IMR-90 (cell line): ENCODE data around the gene EXOC6. TPM values are rescaled to one million over a fixed set of nuclear protein-coding genes. Genes with fewer than 3 reads are reported as not detected.

Experiments used
- ATAC-seq: fragments of 200-7000 bp; cut with Tn5 transposase; 2 replicates; pipeline ENCODE4 v1.9.1; 2020; ENCODE audit warnings: low read depth, mild to moderate bottlenecking, moderate library complexity
- BruUV-seq: library from RNA; stranded (reverse); fragments of 400-500 nt; replicated peaks from 2 replicates; lab custom pipeline; 2021; lab: Mats Ljungman, UMichigan
- CTCF ChIA-PET: fragments of 300-600 bp; formaldehyde crosslinking; extraction: SDS; loops from one replicate; lab custom pipeline; 2021; ENCODE audit warnings: antibody characterized with exemption; lab: Yijun Ruan, JAX
- POLR2A ChIA-PET: fragments of 300-600 bp; sonication (Branson Sonifier 250); formaldehyde crosslinking; loops from one replicate; lab custom pipeline; 2022; ENCODE audit warnings: antibody characterized with exemption; ENCODE audit not compliant: unreplicated experiment; lab: Charles Lee
- DNase-seq: peaks from one replicate; pipeline ENCODE4 v3.0.0; 2013
- H2AFZ ChIP-seq: replicated peaks from 2 replicates; pipeline ENCODE3; 2013; ENCODE audit warnings: low read length, mild to moderate bottlenecking; ENCODE audit not compliant: poor library complexity
- H2AK5ac ChIP-seq: 2 replicates; pipeline ENCODE4 v1.6.1; 2013; ENCODE audit warnings: low read depth, low read length, inconsistent platforms
- H2AK9ac ChIP-seq: replicated peaks from 2 replicates; pipeline ENCODE3; 2013; ENCODE audit warnings: mild to moderate bottlenecking, low read depth, low read length, moderate library complexity; ENCODE audit not compliant: poor library complexity
- H2BK120ac ChIP-seq: 2 replicates; pipeline ENCODE4 v1.6.1; 2013; ENCODE audit warnings: low read depth, low read length, inconsistent platforms
- H2BK15ac ChIP-seq: 3 replicates; pipeline ENCODE4 v1.6.1; 2013; ENCODE audit warnings: low read depth, low read length, inconsistent platforms
- H2BK20ac ChIP-seq: 2 replicates; pipeline ENCODE4 v1.6.1; 2013; ENCODE audit warnings: low read depth, mild to moderate bottlenecking, inconsistent platforms, low read length, moderate library complexity
- H2BK5ac ChIP-seq: 2 replicates; pipeline ENCODE4 v1.6.1; 2013; ENCODE audit warnings: mild to moderate bottlenecking, low read depth, low read length, inconsistent platforms; ENCODE audit not compliant: poor library complexity, severe bottlenecking
- H3K14ac ChIP-seq: replicated peaks from 2 replicates; pipeline ENCODE4 v1.6.1; 2013; ENCODE audit warnings: low read depth, low read length, inconsistent platforms
- H3K18ac ChIP-seq: 2 replicates; pipeline ENCODE4 v1.6.1; 2013; ENCODE audit warnings: low read depth, low read length, control low read depth
- H3K23ac ChIP-seq: 2 replicates; pipeline ENCODE4 v1.6.1; 2013; ENCODE audit warnings: low read depth, low read length, inconsistent platforms
- H3K27ac ChIP-seq: 2 replicates; pipeline ENCODE4 v1.5.1; 2013; ENCODE audit warnings: mild to moderate bottlenecking, control low read depth, low read length; ENCODE audit not compliant: insufficient read depth
- H3K27me3 ChIP-seq: 2 replicates; pipeline ENCODE4 v1.6.1; 2013; ENCODE audit warnings: low read length; ENCODE audit not compliant: control insufficient read depth, insufficient read depth
- H3K36me3 ChIP-seq: 2 replicates; pipeline ENCODE4 v1.6.1; 2013; ENCODE audit warnings: low read length, mixed read lengths; ENCODE audit not compliant: control insufficient read depth, insufficient read depth
- H3K4ac ChIP-seq: 2 replicates; pipeline ENCODE4 v1.6.1; 2013; ENCODE audit warnings: low read depth, low read length, inconsistent platforms
- H3K4me1 ChIP-seq: 2 replicates; pipeline ENCODE4 v1.6.1; 2013; ENCODE audit warnings: low read length, mixed read lengths; ENCODE audit not compliant: control insufficient read depth, insufficient read depth
- H3K4me2 ChIP-seq: 2 replicates; pipeline ENCODE4 v1.6.1; 2013; ENCODE audit warnings: low read depth, mild to moderate bottlenecking, control low read depth, low read length, moderate library complexity
- H3K4me3 ChIP-seq: 2 replicates; pipeline ENCODE4 v1.5.1; 2013; ENCODE audit warnings: low read depth, mild to moderate bottlenecking, control low read depth, low read length, moderate library complexity; ENCODE audit not compliant: insufficient read depth
- H3K56ac ChIP-seq: 2 replicates; pipeline ENCODE4 v1.6.1; 2013; ENCODE audit warnings: low read length, inconsistent platforms; ENCODE audit not compliant: insufficient read depth; ENCODE audit errors: extremely low read depth
- H3K79me1 ChIP-seq, 2 experiments: 2 replicates each; pipeline ENCODE4 v1.6.1; 2013; ENCODE audit warnings: low read length in 2 of 2, inconsistent platforms in 1 of 2, low read depth in 1 of 2
- H3K9ac ChIP-seq: 2 replicates; pipeline ENCODE4 v1.6.1; 2013; ENCODE audit warnings: low read depth, low read length, control low read depth
- H3K9me1 ChIP-seq: 2 replicates; pipeline ENCODE4 v1.6.1; 2013; ENCODE audit warnings: low read length, inconsistent platforms; ENCODE audit not compliant: insufficient read depth
- H3K9me3 ChIP-seq: 2 replicates; pipeline ENCODE4 v1.6.1; 2013; ENCODE audit warnings: low read length; ENCODE audit not compliant: control insufficient read depth, insufficient read depth
- H4K20me1 ChIP-seq: 2 replicates; pipeline ENCODE4 v1.6.1; 2013; ENCODE audit warnings: low read length, inconsistent platforms; ENCODE audit not compliant: insufficient read depth
- H4K5ac ChIP-seq: 2 replicates; pipeline ENCODE4 v1.6.1; 2013; ENCODE audit warnings: mild to moderate bottlenecking, low read depth, low read length, control low read depth
- H4K8ac ChIP-seq, 2 experiments: 2 replicates each; pipeline ENCODE4 v1.6.1; 2013; ENCODE audit warnings: low read depth in 2 of 2, low read length in 2 of 2, control low read depth in 1 of 2, inconsistent platforms in 1 of 2
- H4K91ac ChIP-seq: 2 replicates; pipeline ENCODE4 v1.6.1; 2013; ENCODE audit warnings: low read depth, low read length, inconsistent platforms; ENCODE audit not compliant: insufficient read depth
- CTCF ChIP-seq: conservative IDR thresholded peaks from 2 replicates; pipeline ENCODE4 v1.5.1; 2012; ENCODE audit warnings: mild to moderate bottlenecking, low read depth, low read length, improper control_type of control experiment
- RAD21 ChIP-seq: IDR thresholded peaks from 2 replicates; pipeline ENCODE4 v1.6.1; 2012; ENCODE audit warnings: low read length, improper control_type of control experiment
- RFX5 ChIP-seq: IDR thresholded peaks from 2 replicates; pipeline ENCODE4 v1.8.0; 2012; ENCODE audit warnings: low read depth, mild to moderate bottlenecking, low read length, moderate library complexity
- SMC3 ChIP-seq: fragments of 150-350 bp; IDR thresholded peaks from 2 replicates; pipeline ENCODE4 v1.6.1; 2016; ENCODE audit warnings: low read depth, mild to moderate bottlenecking, antibody characterized with exemption, low read length, moderate library complexity
- WGBS, 2 experiments: methylation state at CpG; one replicate each; pipeline versions ENCODE4 v1.1.5 to v1.1.7; 2013; ENCODE audit warnings: missing lambda C conversion rate in 2 of 2; ENCODE audit not compliant: insufficient read length in 1 of 2; ENCODE audit errors: extremely low coverage in 2 of 2; 5-methylcytosine and 5-hydroxymethylcytosine counted together
- dilution Hi-C: fragments of 300-500 bp; cut with HindIII; formaldehyde crosslinking; loops from one replicate; pipeline ENCODE4 v1.14.3; 2018; ENCODE audit warnings: low sequenced_read_pairs; ENCODE audit not compliant: unreplicated experiment
- in situ Hi-C: fragments of 300-500 bp; cut with MboI; formaldehyde crosslinking; loops from 3 replicates; pipeline ENCODE4 v1.14.3; 2019; ENCODE audit warnings: low sequenced_read_pairs, inconsistent platforms, mixed read lengths
- intact Hi-C: fragments of 100-400 bp; cut with micrococcal nuclease; formaldehyde crosslinking; loops from 2 replicates; pipeline ENCODE4 v1.10.0; 2022
- polyA plus RNA-seq, 3 experiments: library from polyadenylated mRNA; depleted of rRNA; stranded (reverse); fragments of >200 nt; gene quantifications; 2 replicates each; pipeline ENCODE4 v1.2.3, GENCODE V29; 2012; ENCODE audit warnings: low replicate concordance in 1 of 3
- total RNA-seq: library from RNA; depleted of rRNA; stranded (reverse); fragments of >200 nt; gene quantifications from 2 replicates; pipeline ENCODE4 v1.2.3, GENCODE V29; 2012

EXOC6 gene
- total and polyA plus RNA-seq, 2 of the 4 experiments (the other 2 are of a cell fraction) = 4.5 to 11.5 TPM

DNA sequence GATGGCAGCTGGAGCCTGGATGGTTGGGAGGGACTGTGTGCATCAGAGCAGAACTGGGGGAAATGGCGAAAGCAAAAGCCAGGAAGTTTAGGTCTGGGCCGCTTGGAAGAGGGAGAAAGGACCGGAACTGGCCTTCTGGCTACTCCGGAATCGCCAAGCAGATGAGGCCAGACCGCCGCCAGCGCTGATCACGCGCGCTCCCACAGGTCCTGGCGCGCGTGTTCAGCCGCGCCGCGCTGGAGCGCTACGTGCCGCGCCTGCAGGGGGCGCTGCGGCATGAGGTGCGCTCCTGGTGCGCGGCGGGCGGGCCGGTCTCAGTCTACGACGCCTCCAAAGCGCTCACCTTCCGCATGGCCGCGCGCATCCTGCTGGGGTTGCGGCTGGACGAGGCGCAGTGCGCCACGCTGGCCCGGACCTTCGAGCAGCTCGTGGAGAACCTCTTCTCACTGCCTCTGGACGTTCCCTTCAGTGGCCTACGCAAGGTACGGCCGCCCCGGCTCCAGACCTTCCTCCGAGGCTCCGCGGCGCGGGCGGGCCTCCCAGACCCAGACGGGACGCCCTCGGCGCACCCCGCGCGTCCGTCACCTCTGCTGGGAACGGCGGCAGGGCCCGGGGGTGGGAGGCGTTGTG lies 214.3 kb downstream of the EXOC6 start:
- no peak for TF ChIP-seq RFX5
- TF ChIP-seq RAD21 = peak; percentile 27; the same call in 1 of the 2 replicates
- 0 out of 2 replicates have a peak, but pooled peaks have one; percentile 21 for TF ChIP-seq SMC3
- TF ChIP-seq CTCF = peak; percentile 63
- Histone ChIP-seq H4K5ac (no peak overlapping the region), H2AK9ac (peak overlapping the region; percentile 38), H3K4ac (no peak overlapping the region), H3K9me3 (no peaks in the 10 kb centered on the region), H3K27ac (no peak overlapping the region), H3K27me3 (peaks cover 74% of the 10 kb centered on the region), H3K18ac (no peak overlapping the region), H2AFZ (peak overlapping the region; percentile 89), H4K91ac (no peak overlapping the region), H3K56ac (no peak overlapping the region), H2AK5ac (no peak overlapping the region), H2BK20ac (no peak overlapping the region; the same call in 1 of the 2 replicates), H3K9me1 (no peaks in the 10 kb centered on the region), H2BK15ac (no peak overlapping the region), H3K9ac (no peak overlapping the region), H3K4me3 (peak overlapping the region; percentile 36), H3K23ac (0 out of 2 replicates have a peak overlapping the region, but pooled peaks have one; percentile 73), H3K79me1 (no peaks in the 10 kb centered on the region), H4K8ac (peak overlapping the region in 1 of 2 experiments; percentile 52; a peak in 1 of 4 replicates), H3K14ac (no peak overlapping the region; the same call in 1 of the 2 replicates), H3K4me1 (peaks cover 6% of the 10 kb centered on the region; the same call in 1 of the 2 replicates), H2BK120ac (no peak overlapping the region), H4K20me1 (peaks cover 4% of the 10 kb centered on the region; the same call in 1 of the 2 replicates), H3K36me3 (no peaks in the 10 kb centered on the region; the same call in 1 of the 2 replicates), H3K4me2 (peak overlapping the region; percentile 83), H2BK5ac (no peak overlapping the region)
- peak; percentile 44 for DNase-seq
- WGBS, 2 experiments = 4% methylated on average over 38 of the region's 68 CpGs; no CpG with 5 or more reads in 1 of the 2 experiments
- peak; percentile 73 for ATAC-seq
- dilution Hi-C loops = no loop called here
- in situ Hi-C loops = no loop called here
- ChIA-PET CTCF (interaction anchor here (0.7 to 1.1 kb wide), 2 partner anchors 9 kb away, joined by 4 to 6 read pairs; no protein-coding TSS in a partner anchor), POLR2A (no interaction called here)
- intact Hi-C loops = no loop called here
- no TSS peak for BruUV-seq
